Progenitor cell of endocrine pancreas (in vitro differentiated cells): ENCODE measurements around the gene ZKSCAN5. TPM values are rescaled to one million over a fixed set of nuclear protein-coding genes. Genes with fewer than 3 reads are reported as not detected.

Experiments
- total RNA-seq: library from RNA; stranded (reverse); gene quantifications from 2 replicates; pipeline ENCODE4 v1.2.1, GENCODE V29; 2021

The ZKSCAN5 gene
- total RNA-seq, 1 donor from 2014 or later, result 15.2 TPM

Other genes with a start within 250 kb of the ZKSCAN5 start
- not detected in 2 replicates for gene MYH16, start 231.8 kb upstream of the ZKSCAN5 start, total RNA-seq
- 135 and 140 TPM in 2 replicates for gene ARPC1A, start 178.8 kb upstream of the ZKSCAN5 start, total RNA-seq
- gene ARPC1B, start 129.9 kb upstream of the ZKSCAN5 start, total RNA-seq, result 27.5 and 28.2 TPM in 2 replicates
- 128 TPM in 2 replicates for gene PDAP1, start 96.1 kb upstream of the ZKSCAN5 start, total RNA-seq
- gene BUD31, start 95.7 kb upstream of the ZKSCAN5 start, total RNA-seq, result 97.2 and 102 TPM in 2 replicates
- gene PTCD1, start 65.9 kb upstream of the ZKSCAN5 start, total RNA-seq, result 12.0 and 16.8 TPM in 2 replicates
- gene CPSF4, start 65.7 kb upstream of the ZKSCAN5 start, total RNA-seq, result 77.4 and 86.9 TPM in 2 replicates
- gene ATP5MF, start 38.5 kb upstream of the ZKSCAN5 start, total RNA-seq, result 328 and 330 TPM in 2 replicates
- gene ZNF789, start 31.8 kb upstream of the ZKSCAN5 start, total RNA-seq, result 26.7 and 27.4 TPM in 2 replicates
- gene ZNF394, start 4.4 kb upstream of the ZKSCAN5 start, total RNA-seq, result 23.7 and 24.8 TPM in 2 replicates
- gene FAM200A, start 47.5 kb downstream of the ZKSCAN5 start, total RNA-seq, result 12.5 and 12.9 TPM in 2 replicates
- 70.9 and 72.6 TPM in 2 replicates for gene ZNF655, start 54.0 kb downstream of the ZKSCAN5 start, total RNA-seq
- 0.91 and 1.4 TPM in 2 replicates for gene TMEM225B, start 93.6 kb downstream of the ZKSCAN5 start, total RNA-seq
- 26.4 and 27.9 TPM in 2 replicates for gene ZSCAN25, start 112.3 kb downstream of the ZKSCAN5 start, total RNA-seq
- 4.2 and 4.6 TPM in 2 replicates for gene CYP3A5, start 175.3 kb downstream of the ZKSCAN5 start, total RNA-seq
- gene CYP3A7, start 230.5 kb downstream of the ZKSCAN5 start, total RNA-seq, result not detected in 2 replicates